Osteoblast (primary cell): ENCODE results near the gene SVEP1. TPM values are rescaled to one million over a fixed set of nuclear protein-coding genes. Genes with fewer than 3 reads are reported as not detected.

Experiments used
- DNase-seq: peaks from one replicate; pipeline ENCODE4 v3.0.0; 2011; ENCODE audit warnings: low spot score, mixed read lengths; ENCODE audit not compliant: insufficient read length; ENCODE audit errors: missing footprints
- H2AFZ ChIP-seq: 2 replicates; pipeline ENCODE4 v1.6.0; 2011; ENCODE audit warnings: mild to moderate bottlenecking, low read length
- H3K27ac ChIP-seq: 2 replicates; pipeline ENCODE4 v1.5.1; 2011; ENCODE audit warnings: mild to moderate bottlenecking, low read depth, low read length, moderate library complexity
- H3K27me3 ChIP-seq: 2 replicates; pipeline ENCODE4 v1.6.0; 2012; ENCODE audit warnings: mild to moderate bottlenecking, control low read depth, inconsistent platforms, low read length, moderate library complexity; ENCODE audit not compliant: insufficient read depth
- H3K36me3 ChIP-seq: 2 replicates; pipeline ENCODE4 v1.5.1; 2011; ENCODE audit warnings: mild to moderate bottlenecking, low read length, control low read depth, moderate library complexity; ENCODE audit not compliant: insufficient read depth
- H3K4me1 ChIP-seq: 2 replicates; pipeline ENCODE4 v1.5.1; 2011; ENCODE audit warnings: mild to moderate bottlenecking, low read length, control low read depth, moderate library complexity; ENCODE audit not compliant: insufficient read depth
- H3K4me2 ChIP-seq: 2 replicates; pipeline ENCODE4 v1.6.0; 2011; ENCODE audit warnings: mild to moderate bottlenecking, low read length; ENCODE audit not compliant: insufficient read depth
- H3K4me3 ChIP-seq: fragments of 200-600 bp; sonication (generic); 3 replicates; pipeline ENCODE4 v1.5.1; 2012; ENCODE audit warnings: mild to moderate bottlenecking, low read length, inconsistent platforms; ENCODE audit not compliant: insufficient read depth
- H3K79me2 ChIP-seq: 2 replicates; pipeline ENCODE4 v1.6.0; 2012; ENCODE audit warnings: mild to moderate bottlenecking, low read length, control low read depth, inconsistent platforms; ENCODE audit not compliant: insufficient read depth
- H3K9me3 ChIP-seq: 2 replicates; pipeline ENCODE4 v1.5.1; 2011; ENCODE audit warnings: low read depth, low read length, control low read depth
- H4K20me1 ChIP-seq: 2 replicates; pipeline ENCODE4 v1.6.0; 2012; ENCODE audit warnings: mild to moderate bottlenecking, low read length, control low read depth; ENCODE audit not compliant: insufficient read depth
- CTCF ChIP-seq: IDR thresholded peaks from 2 replicates; pipeline ENCODE4 v1.5.1; 2011; ENCODE audit warnings: mild to moderate bottlenecking, low read depth, low read length, moderate library complexity; ENCODE audit errors: extremely low read depth
- total RNA-seq: library from RNA; depleted of rRNA; stranded (reverse); fragments of >200 nt; gene quantifications from 2 replicates; pipeline ENCODE4 v1.2.3, GENCODE V29; 2012

SVEP1 gene
- total RNA-seq, 1 donor = 37.6 TPM

- Histone ChIP-seq H4K20me1 (no peaks in the 10 kb centered on the region), H3K9me3 (no peaks in the 10 kb centered on the region), H3K27ac (no peak overlapping the region), H3K4me2 (no peak overlapping the region), H3K36me3 (no peaks in the 10 kb centered on the region), H3K4me1 (peaks cover 16% of the 10 kb centered on the region), H3K79me2 (peaks cover 3% of the 10 kb centered on the region), H3K4me3 (no peak overlapping the region), H3K27me3 (no peaks in the 10 kb centered on the region), H2AFZ (no peak overlapping the region)
- DNase-seq = no peak
- TF ChIP-seq CTCF = no peak
These were observed 58.3 kb downstream of the SVEP1 start for GRCh38 chr9:110521206-110521605.

- Histone ChIP-seq H3K9me3 (no peaks in the 10 kb centered on the region), H3K4me2 (peak overlapping the region; percentile 58), H3K79me2 (peaks cover 3% of the 10 kb centered on the region), H3K4me1 (peaks cover 12% of the 10 kb centered on the region), H4K20me1 (no peaks in the 10 kb centered on the region), H3K36me3 (no peaks in the 10 kb centered on the region), H3K27ac (peak overlapping the region; percentile 67), H3K4me3 (peak overlapping the region; percentile 42), H2AFZ (no peak overlapping the region), H3K27me3 (no peaks in the 10 kb centered on the region)
- no peak for DNase-seq
- no peak for TF ChIP-seq CTCF
These were observed 59.3 kb downstream of the SVEP1 start for GRCh38 chr9:110520120-110520701.

GRCh38 chr9:110517483-110517882 lies 62.1 kb downstream of the SVEP1 start:
- Histone ChIP-seq H2AFZ (no peak overlapping the region), H3K36me3 (peaks cover 15% of the 10 kb centered on the region), H3K27ac (no peak overlapping the region), H3K9me3 (no peaks in the 10 kb centered on the region), H3K4me1 (peaks cover 12% of the 10 kb centered on the region), H4K20me1 (no peaks in the 10 kb centered on the region), H3K79me2 (peaks cover 3% of the 10 kb centered on the region), H3K4me3 (no peak overlapping the region), H3K4me2 (no peak overlapping the region), H3K27me3 (no peaks in the 10 kb centered on the region)
- no peak for TF ChIP-seq CTCF
- DNase-seq = no peak

- Histone ChIP-seq H3K4me3 (no peak overlapping the region), H4K20me1 (no peaks in the 10 kb centered on the region), H3K9me3 (no peaks in the 10 kb centered on the region), H3K4me2 (no peak overlapping the region), H3K27me3 (no peaks in the 10 kb centered on the region), H3K79me2 (peaks cover 3% of the 10 kb centered on the region), H3K4me1 (peaks cover 6% of the 10 kb centered on the region), H3K27ac (no peak overlapping the region), H3K36me3 (peaks cover 36% of the 10 kb centered on the region), H2AFZ (no peak overlapping the region)
- DNase-seq = no peak
- TF ChIP-seq CTCF = no peak
These were observed 64.6 kb downstream of the SVEP1 start for GRCh38 chr9:110514897-110515296.
